RWPE1 (cell line): ENCODE results near the gene RTL9.

Experiments used
- CTCF ChIA-PET: fragments of 350-600 bp; sonication (Branson Sonifier 250); formaldehyde crosslinking; extraction: SDS; loops from one replicate; lab custom pipeline; 2021; lab: Yijun Ruan, JAX
- POLR2A ChIA-PET: fragments of 400-600 bp; formaldehyde crosslinking; extraction: SDS; loops from one replicate; lab custom pipeline; 2020; ENCODE audit warnings: antibody characterized with exemption; ENCODE audit not compliant: low non-redundant PET; lab: Yijun Ruan, JAX
- DNase-seq: peaks from one replicate; pipeline ENCODE4 v3.0.0; 2012; ENCODE audit warnings: low spot score
- H3K27ac ChIP-seq: fragments of 450-650 bp; 2 replicates; pipeline ENCODE4 v1.5.1; 2017
- TF ChIP-seq, protein P1 (sequence below): fragments of 450-650 bp; conservative IDR thresholded peaks from 2 replicates; pipeline ENCODE4 v1.5.1; 2017; ENCODE audit warnings: low read depth, mild to moderate bottlenecking

RTL9 gene

DNA sequence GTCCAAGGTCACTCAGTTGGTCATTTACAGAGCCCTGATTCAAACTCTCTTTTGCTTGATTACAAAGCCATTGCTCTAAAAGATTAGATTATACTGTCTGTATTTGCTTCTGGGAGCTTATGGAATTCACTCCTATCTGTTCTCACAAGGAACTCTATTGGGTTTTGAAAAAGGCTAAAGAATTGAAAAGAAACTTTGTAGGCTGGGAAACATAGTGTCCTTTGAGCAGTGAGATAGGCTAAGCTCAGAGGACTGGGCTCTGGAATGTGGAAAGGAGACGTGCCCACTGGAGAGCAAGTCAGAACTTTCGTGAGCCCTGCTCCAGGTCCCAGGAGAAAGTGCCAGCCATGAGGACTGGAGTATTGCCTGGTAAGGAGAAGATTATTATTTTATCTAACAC lies at the start of gene RTL9:
TSS of gene RTL9 (plus strand) at position 301 of the 400 bp plus-strand sequence. CDS start 91,770 bp downstream, outside the sequence.
- TF ChIP-seq, protein P1, sequence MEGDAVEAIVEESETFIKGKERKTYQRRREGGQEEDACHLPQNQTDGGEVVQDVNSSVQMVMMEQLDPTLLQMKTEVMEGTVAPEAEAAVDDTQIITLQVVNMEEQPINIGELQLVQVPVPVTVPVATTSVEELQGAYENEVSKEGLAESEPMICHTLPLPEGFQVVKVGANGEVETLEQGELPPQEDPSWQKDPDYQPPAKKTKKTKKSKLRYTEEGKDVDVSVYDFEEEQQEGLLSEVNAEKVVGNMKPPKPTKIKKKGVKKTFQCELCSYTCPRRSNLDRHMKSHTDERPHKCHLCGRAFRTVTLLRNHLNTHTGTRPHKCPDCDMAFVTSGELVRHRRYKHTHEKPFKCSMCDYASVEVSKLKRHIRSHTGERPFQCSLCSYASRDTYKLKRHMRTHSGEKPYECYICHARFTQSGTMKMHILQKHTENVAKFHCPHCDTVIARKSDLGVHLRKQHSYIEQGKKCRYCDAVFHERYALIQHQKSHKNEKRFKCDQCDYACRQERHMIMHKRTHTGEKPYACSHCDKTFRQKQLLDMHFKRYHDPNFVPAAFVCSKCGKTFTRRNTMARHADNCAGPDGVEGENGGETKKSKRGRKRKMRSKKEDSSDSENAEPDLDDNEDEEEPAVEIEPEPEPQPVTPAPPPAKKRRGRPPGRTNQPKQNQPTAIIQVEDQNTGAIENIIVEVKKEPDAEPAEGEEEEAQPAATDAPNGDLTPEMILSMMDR, result no peak
- H3K27ac ChIP-seq, result no peak within 1 kb of the TSS
- ChIA-PET CTCF (no interaction called here), POLR2A (no interaction called here)
- no peak for DNase-seq

DNA sequence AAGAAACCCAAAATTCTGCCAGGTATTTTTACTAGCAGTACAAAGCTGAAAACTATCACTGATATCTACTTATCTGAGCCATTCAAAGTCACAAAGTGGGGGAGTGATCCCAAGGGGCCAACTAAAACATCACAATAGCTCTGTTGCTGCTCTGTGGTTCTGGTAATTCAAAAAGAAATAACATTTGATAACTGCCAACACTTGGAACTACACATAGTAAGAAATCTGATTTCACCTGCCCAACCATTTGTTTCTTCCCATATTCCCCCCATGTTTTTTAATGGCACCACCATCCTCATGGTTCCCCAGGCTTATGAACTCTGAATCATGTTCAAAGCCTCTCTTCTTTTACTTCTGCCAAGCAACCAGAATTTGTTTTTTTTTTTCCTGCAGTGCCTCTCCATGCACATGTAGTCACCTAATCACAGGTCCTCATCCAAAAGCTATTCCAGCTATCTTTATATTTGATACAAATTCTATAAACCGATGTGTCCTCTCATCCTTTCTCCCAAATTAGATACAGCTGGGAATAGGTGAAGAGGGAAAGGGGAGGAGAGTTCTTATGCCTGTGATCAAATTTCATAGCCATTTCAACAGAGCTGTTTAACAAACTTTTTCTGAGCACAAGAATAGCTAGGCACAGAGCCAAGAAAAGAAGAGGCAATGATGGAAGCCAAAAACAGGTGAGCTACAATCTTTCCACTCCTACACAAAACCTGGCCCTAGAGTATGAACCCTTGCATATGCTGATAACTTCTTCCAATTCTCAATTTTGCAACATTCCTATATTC lies 48.5 kb upstream of the RTL9 start:
- TF ChIP-seq, protein P1, result no peak
- CTCF ChIA-PET, result no interaction called here
- DNase-seq, result no peak
- H3K27ac ChIP-seq, result no peak overlapping the region
- POLR2A ChIA-PET, result no interaction called here

DNA sequence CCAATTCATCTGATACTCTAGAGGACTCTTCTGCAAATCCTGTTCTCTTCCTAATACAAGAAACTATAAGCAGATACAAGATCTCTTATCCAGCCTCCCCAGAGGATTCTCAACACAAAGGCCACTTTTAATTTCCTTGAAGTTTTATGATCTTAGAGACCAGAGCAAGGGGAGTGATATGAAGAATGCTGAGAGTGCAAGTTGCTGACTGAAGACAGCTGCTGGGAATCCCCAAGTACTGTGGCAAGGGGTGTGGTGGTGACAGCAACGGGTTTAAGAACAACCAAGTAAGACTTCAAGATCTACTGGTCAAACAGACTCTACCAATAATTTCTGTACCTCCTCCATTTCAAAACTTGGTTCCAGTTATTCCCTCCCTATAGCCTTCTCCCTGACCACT lies 47.8 kb upstream of the RTL9 start:
- TF ChIP-seq, protein P1, result no peak
- ChIA-PET POLR2A (no interaction called here), CTCF (no interaction called here)
- H3K27ac ChIP-seq, result no peak overlapping the region
- no peak for DNase-seq

DNA sequence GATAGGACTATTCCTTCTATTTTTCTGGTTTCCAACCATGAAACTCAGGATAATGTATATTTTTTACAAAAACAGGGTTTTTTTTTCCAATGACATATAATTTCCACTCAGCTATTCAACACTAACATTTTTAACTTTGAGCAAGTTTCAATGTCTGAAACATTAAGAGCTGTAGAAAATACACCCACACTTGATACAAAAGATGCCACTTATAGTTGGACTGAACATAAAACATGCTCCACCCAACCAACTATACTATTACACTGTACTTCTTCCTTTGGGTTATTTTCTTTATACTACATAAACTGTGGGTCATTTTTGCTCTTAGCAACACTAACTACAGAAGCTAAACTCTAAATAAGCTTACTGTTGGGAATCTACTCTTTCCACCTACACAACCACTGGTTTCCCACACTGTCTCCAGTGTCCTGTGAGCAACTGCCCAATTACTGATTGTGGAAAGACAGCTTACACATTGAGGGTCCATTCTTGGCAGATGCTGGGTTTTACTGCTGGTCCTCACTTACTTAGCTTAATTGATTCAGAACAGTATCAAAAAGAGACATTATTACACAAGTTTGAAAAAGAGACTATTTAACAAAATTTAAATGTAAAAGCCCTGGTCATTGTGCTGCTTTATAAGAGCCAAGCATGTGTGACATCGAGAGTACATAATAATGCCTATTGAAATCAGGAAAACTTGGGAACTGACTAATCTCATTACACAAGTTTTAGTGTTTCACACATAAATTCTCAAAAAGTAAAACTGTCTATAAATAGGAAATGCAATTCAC lies 47.0 kb upstream of the RTL9 start:
- TF ChIP-seq, protein P1, result no peak
- DNase-seq, result no peak
- ChIA-PET POLR2A (no interaction called here), CTCF (interaction anchor here (0.5 kb wide), 1 partner anchor 99 kb away, joined by 3 read pairs; no protein-coding TSS in a partner anchor)
- H3K27ac ChIP-seq, result no peak overlapping the region

DNA sequence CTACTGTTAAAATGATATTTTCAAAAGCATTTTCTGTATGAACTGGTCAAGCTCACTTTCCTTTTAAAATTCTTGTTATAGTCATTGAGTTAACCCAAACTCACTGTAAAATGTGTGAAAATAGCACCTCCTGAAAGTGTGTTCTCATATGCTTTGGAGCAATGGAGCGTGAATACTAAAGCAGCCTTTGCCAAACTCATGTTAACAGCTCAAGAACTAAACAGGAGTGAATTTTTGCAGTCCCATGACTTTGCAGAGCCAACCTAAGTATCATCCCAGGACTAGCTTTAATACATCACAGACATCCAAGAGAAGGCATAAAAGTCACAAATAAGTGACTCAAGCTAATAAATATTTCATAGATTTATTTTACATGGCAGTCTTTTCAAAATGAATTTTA lies 43.1 kb upstream of the RTL9 start:
- TF ChIP-seq, protein P1, result no peak
- H3K27ac ChIP-seq, result no peak overlapping the region
- ChIA-PET POLR2A (interaction anchor here (0.7 kb wide), 1 partner anchor 135 kb away, joined by 3 read pairs; no protein-coding TSS in a partner anchor), CTCF (no interaction called here)
- no peak for DNase-seq

DNA sequence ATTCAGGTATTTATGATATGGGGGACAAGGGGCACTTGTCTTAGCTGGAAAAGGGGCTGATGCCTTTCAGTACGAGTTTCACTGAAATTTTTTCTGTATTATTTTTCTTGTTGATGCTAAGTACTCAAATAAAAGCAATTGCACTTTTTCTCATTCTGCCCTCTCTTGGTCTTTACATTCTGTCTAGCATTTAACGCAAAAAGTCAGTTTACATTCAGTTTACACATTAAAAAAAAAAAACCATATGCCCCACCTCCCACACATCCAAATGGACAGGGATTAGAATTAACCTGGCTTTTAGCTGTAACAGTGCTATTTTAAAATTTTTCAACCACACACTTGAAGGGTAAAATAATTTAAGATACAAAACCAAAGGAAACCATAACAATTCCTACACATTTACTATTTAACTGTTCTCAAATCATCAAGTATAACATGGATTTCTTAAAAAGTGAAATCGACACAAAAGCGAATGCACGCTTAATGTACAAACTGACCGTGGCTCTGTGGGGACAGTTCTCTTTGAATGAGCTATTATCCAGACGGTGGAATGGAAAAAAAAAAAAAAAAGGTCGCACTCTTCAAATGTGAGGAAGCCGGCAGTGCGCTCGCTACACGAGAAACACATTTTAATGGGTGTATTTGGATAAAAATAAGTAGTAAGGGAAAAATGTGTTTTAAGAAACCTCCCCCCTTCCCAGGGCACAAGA lies 42.1 kb upstream of the RTL9 start:
- CTCF ChIA-PET, result interaction anchor here (0.5 to 2.2 kb wide), 5 partner anchors 80 to 661 kb away, joined by 3 to 5 read pairs (median 3); no protein-coding TSS in a partner anchor
- DNase-seq, result no peak
- TF ChIP-seq, protein P1, result no peak
- H3K27ac ChIP-seq, result no peak overlapping the region
- POLR2A ChIA-PET, result no interaction called here
